ENCODE results near the gene GMDS.

The GMDS gene

GRCh38 chr6:1624058-1624850 is 621.2 kb downstream of the GMDS start:
- DNase-seq (ENCODE audit: low read depth), result no peak

GRCh38 chr6:1623769-1624057 is 621.7 kb downstream of the GMDS start:
- no peak for DNase-seq (ENCODE audit: low read depth)

- no peak for DNase-seq (ENCODE audit: low read depth)
Measured at GRCh38 chr6:1622851-1623768, 622.3 kb downstream of the GMDS start.

- peak; percentile 53 for DNase-seq (ENCODE audit: low read depth)
Measured at GRCh38 chr6:1622220-1622850, 623.1 kb downstream of the GMDS start.

GRCh38 chr6:1621070-1621701 is 624.2 kb downstream of the GMDS start:
- DNase-seq (ENCODE audit: low read depth), result no peak

GRCh38 chr6:1620504-1621069 is 624.8 kb downstream of the GMDS start:
- no peak for DNase-seq (ENCODE audit: low read depth)

- DNase-seq (ENCODE audit: low read depth), result no peak
Measured at GRCh38 chr6:1619673-1620503, 625.5 kb downstream of the GMDS start.

GRCh38 chr6:1619098-1619672 is 626.2 kb downstream of the GMDS start:
- no peak for DNase-seq (ENCODE audit: low read depth)

GRCh38 chr6:1618311-1619097 is 626.9 kb downstream of the GMDS start:
- DNase-seq (ENCODE audit: low read depth), result no peak

GRCh38 chr6:1617466-1618310 is 627.7 kb downstream of the GMDS start:
- no peak for DNase-seq (ENCODE audit: low read depth)

GRCh38 chr6:1616701-1617463 is 628.5 kb downstream of the GMDS start:
- no peak for DNase-seq (ENCODE audit: low read depth)

- no peak for DNase-seq (ENCODE audit: low read depth)
Measured at GRCh38 chr6:1615853-1616420, 629.5 kb downstream of the GMDS start.

GRCh38 chr6:1615151-1615852 is 630.1 kb downstream of the GMDS start:
- DNase-seq (ENCODE audit: low read depth), result no peak

- DNase-seq (ENCODE audit: low read depth), result no peak
Measured at GRCh38 chr6:1614448-1615150, 630.8 kb downstream of the GMDS start.

- DNase-seq (ENCODE audit: low read depth), result no peak
Measured at GRCh38 chr6:1613688-1614447, 631.5 kb downstream of the GMDS start.

- no peak for DNase-seq (ENCODE audit: low read depth)
Measured at GRCh38 chr6:1613346-1613687, 632.1 kb downstream of the GMDS start.

All from fibroblast of the conjunctiva (primary cell).